Muscle of arm (tissue), 12 donors: ENCODE measurements around the gene ZNF25. TPM values are rescaled to one million over a fixed set of nuclear protein-coding genes. Genes with fewer than 3 reads are reported as not detected.
"Not testable (repeated sequence)": the region's sequence is repeated elsewhere in the genome, so short reads cannot be mapped to it uniquely, and the experiment has no call there.

ENCODE experiments used
- DNase-seq: peaks from one replicate; pipeline ENCODE4 v3.0.0-alpha.2; 2013
- polyA plus RNA-seq, 12 donors: library from polyadenylated mRNA; unstranded; fragments of 120-200 nt; gene quantifications; one replicate each; pipeline ENCODE4 v1.2.1, GENCODE V29; 2013; ENCODE audit not compliant: insufficient read length in 12 of 12

ZNF25 gene
- polyA plus RNA-seq, 12 donors, result 12.3 to 21.4 (median 14.4) TPM; not detected in 1

- no peak for DNase-seq
These were observed 24.2 kb downstream of the ZNF25 start for GRCh38 chr10:37952043-37952755.

GRCh38 chr10:37948210-37948609, 28.2 kb downstream of the ZNF25 start:
- DNase-seq, result no peak

DNA sequence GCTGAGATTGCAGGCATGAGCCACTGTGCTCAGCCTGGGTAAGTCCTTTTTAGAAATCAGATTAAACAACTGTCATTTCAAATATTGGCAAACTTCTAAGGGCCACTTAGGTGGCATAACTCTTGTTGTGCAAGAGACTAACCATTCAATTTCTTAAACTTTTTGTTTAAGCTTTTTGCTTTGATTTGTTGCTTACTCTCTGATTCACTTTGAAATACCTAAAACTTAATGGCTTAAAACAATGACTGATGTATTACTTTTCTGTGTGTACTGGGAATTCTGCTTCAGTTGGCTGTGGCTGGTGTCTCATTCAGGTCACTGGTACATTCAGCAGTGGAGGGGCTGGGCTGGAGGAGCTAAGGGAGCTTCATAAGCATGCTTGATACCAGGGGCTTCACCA, 28.9 kb downstream of the ZNF25 start:
- DNase-seq, result no peak

- no peak for DNase-seq
These were observed 38.6 kb downstream of the ZNF25 start for GRCh38 chr10:37937864-37938263.

GRCh38 chr10:37934791-37935190, 41.7 kb downstream of the ZNF25 start:
- DNase-seq, result no peak

DNA sequence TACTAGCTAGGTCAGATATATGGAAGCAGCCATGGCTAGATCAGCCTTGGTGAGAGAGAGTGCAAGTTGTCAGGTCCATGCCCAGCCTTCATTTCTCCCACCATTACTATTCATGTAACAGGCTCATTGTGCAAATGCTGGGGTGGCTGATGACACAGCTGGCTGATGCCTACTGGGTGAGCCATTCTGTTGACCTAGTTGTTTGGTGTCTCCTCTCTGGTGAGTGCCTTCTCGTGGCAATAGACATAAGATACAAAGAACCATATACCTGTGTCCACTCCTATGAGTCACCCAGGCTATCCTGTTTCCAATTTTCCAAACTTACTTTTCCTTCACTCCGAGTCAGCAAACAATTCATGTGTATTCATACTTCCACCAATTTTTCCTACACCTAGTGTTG, 46.0 kb downstream of the ZNF25 start:
- no peak for DNase-seq

GRCh38 chr10:37908165-37908564, 68.3 kb downstream of the ZNF25 start:
- DNase-seq, result not testable (repeated sequence)

- DNase-seq, result no peak
These were observed 70.1 kb downstream of the ZNF25 start for GRCh38 chr10:37906382-37906781.

Other genes with a start within 250 kb of the ZNF25 start
- gene ZNF248, start 119.0 kb downstream of the ZNF25 start, polyA plus RNA-seq, result 10 to 100 TPM in 11 of 12 donors, not detected in 1; 10.6 to 31.3 (median 20.4) TPM
- gene ZNF33A, start 34.0 kb upstream of the ZNF25 start, polyA plus RNA-seq, result 10 to 100 TPM in 11 of 12 donors, not detected in 1; 15.1 to 31.6 (median 21.3) TPM
- gene ZNF37A, start 117.7 kb upstream of the ZNF25 start, polyA plus RNA-seq, result 10 to 100 TPM in 8 of 12 donors, 1 to 10 TPM in 3, not detected in 1; 8.1 to 19.3 (median 10.4) TPM